HFFc6 (cell line): ENCODE results near the gene DYNC1I1. TPM values are rescaled to one million over a fixed set of nuclear protein-coding genes. Genes with fewer than 3 reads are reported as not detected.

Source experiments
- DNase-seq: peaks from one replicate; pipeline ENCODE4 v3.0.0-alpha.2; 2018
- H3K27ac Mint-ChIP-seq: 2 replicates; pipeline ENCODE4 v1.8.0; 2020; ENCODE audit warnings: mild to moderate bottlenecking, mixed read lengths
- H3K27me3 Mint-ChIP-seq: 2 replicates; pipeline ENCODE4 v1.8.0; 2021; ENCODE audit warnings: mild to moderate bottlenecking, moderate library complexity, mixed read lengths; ENCODE audit not compliant: insufficient read depth
- H3K36me3 Mint-ChIP-seq: 2 replicates; pipeline ENCODE4 v1.8.0; 2021; ENCODE audit warnings: low read depth, mixed read lengths
- H3K4me1 Mint-ChIP-seq: 2 replicates; pipeline ENCODE4 v1.8.0; 2020; ENCODE audit warnings: low read depth, mixed read lengths
- H3K4me3 Mint-ChIP-seq: 2 replicates; pipeline ENCODE4 v1.8.0; 2020; ENCODE audit warnings: mild to moderate bottlenecking, moderate library complexity, mixed read lengths
- H3K9me3 Mint-ChIP-seq: 2 replicates; pipeline ENCODE4 v1.8.0; 2020; ENCODE audit warnings: mild to moderate bottlenecking, mixed read lengths
- CTCF ChIP-seq: fragments of 200-600 bp; sonication (generic); IDR thresholded peaks from 2 replicates; pipeline ENCODE4 v1.5.0; 2021; ENCODE audit warnings: antibody characterized with exemption, mild to moderate bottlenecking
- total RNA-seq, 6 experiments: library from RNA; stranded (reverse); fragmentation: NEBNext Ultra II Directional; extraction: Animal tissue kit (Norgen Biotek cat#: 25700); gene quantifications; 2 replicates in 1 of 6; 3 replicates in 5 of 6; pipeline ENCODE4 v1.2.3, GENCODE V29; 2021

The DYNC1I1 gene
- total RNA-seq, 6 experiments from 2014 or later = 0.08 to 0.34 (median 0.14) TPM; not detected in 1

- peaks cover 25% of the 10 kb centered on the region for H3K9me3 Mint-ChIP-seq
- no peaks in the 10 kb centered on the region for H3K36me3 Mint-ChIP-seq
- H3K27me3 Mint-ChIP-seq = no peaks in the 10 kb centered on the region; the same call in 1 of the 2 replicates
- no peak overlapping the region for H3K4me3 Mint-ChIP-seq
- TF ChIP-seq CTCF = no peak
- no peaks in the 10 kb centered on the region for H3K4me1 Mint-ChIP-seq
- DNase-seq = no peak
- no peak overlapping the region for H3K27ac Mint-ChIP-seq
Measured at GRCh38 chr7:95893484-95893883, 121.1 kb downstream of the DYNC1I1 start.

- Mint-ChIP-seq H3K36me3 (no peaks in the 10 kb centered on the region), H3K27me3 (no peaks in the 10 kb centered on the region), H3K27ac (no peak overlapping the region), H3K9me3 (peaks cover 17% of the 10 kb centered on the region), H3K4me3 (no peak overlapping the region), H3K4me1 (no peaks in the 10 kb centered on the region)
- no peak for TF ChIP-seq CTCF
- no peak for DNase-seq
Measured at GRCh38 chr7:95897557-95898251, 125.3 kb downstream of the DYNC1I1 start.

- no peak overlapping the region for H3K27ac Mint-ChIP-seq
- no peaks in the 10 kb centered on the region for H3K4me1 Mint-ChIP-seq
- TF ChIP-seq CTCF = no peak
- H3K36me3 Mint-ChIP-seq = no peaks in the 10 kb centered on the region
- no peaks in the 10 kb centered on the region for H3K27me3 Mint-ChIP-seq
- peaks cover 17% of the 10 kb centered on the region for H3K9me3 Mint-ChIP-seq
- no peak overlapping the region for H3K4me3 Mint-ChIP-seq
- DNase-seq = no peak
Measured at GRCh38 chr7:95899919-95900513, 127.7 kb downstream of the DYNC1I1 start.

- Mint-ChIP-seq H3K36me3 (no peaks in the 10 kb centered on the region), H3K4me1 (no peaks in the 10 kb centered on the region), H3K27me3 (no peaks in the 10 kb centered on the region), H3K27ac (no peak overlapping the region), H3K4me3 (no peak overlapping the region), H3K9me3 (peaks cover 17% of the 10 kb centered on the region)
- no peak for DNase-seq
- TF ChIP-seq CTCF = no peak
Measured at GRCh38 chr7:95901006-95901405, 128.7 kb downstream of the DYNC1I1 start.

GRCh38 chr7:95904099-95904498, 131.7 kb downstream of the DYNC1I1 start:
- no peak for TF ChIP-seq CTCF
- H3K27me3 Mint-ChIP-seq = no peaks in the 10 kb centered on the region
- no peaks in the 10 kb centered on the region for H3K36me3 Mint-ChIP-seq
- H3K4me1 Mint-ChIP-seq = no peaks in the 10 kb centered on the region
- no peak overlapping the region for H3K27ac Mint-ChIP-seq
- H3K4me3 Mint-ChIP-seq = no peak overlapping the region
- H3K9me3 Mint-ChIP-seq = 0 out of 2 replicates have a peak, but pooled peaks cover 3% of the 10 kb centered on the region
- no peak for DNase-seq
